Subcutaneous adipose tissue (tissue), 4 donors: ENCODE measurements around the gene SMCR8. TPM values are rescaled to one million over a fixed set of nuclear protein-coding genes. Genes with fewer than 3 reads are reported as not detected.

Experiments
- total RNA-seq, 4 donors: library from RNA; depleted of rRNA; stranded (reverse); fragments of >200 nt; gene quantifications; one replicate each; pipeline ENCODE4 v1.1.0, GENCODE V29; 2016
- TF ChIP-seq, protein P1 (sequence below): fragments of 450-650 bp; IDR thresholded peaks from one replicate; pipeline ENCODE4 v1.5.1; 2016; ENCODE audit warnings: low read depth, mild to moderate bottlenecking, control low read depth, antibody characterized with exemption, moderate library complexity

The SMCR8 gene
- total RNA-seq, 4 donors from 2014 or later, result 12.7 to 18.2 (median 16.3) TPM

DNA sequence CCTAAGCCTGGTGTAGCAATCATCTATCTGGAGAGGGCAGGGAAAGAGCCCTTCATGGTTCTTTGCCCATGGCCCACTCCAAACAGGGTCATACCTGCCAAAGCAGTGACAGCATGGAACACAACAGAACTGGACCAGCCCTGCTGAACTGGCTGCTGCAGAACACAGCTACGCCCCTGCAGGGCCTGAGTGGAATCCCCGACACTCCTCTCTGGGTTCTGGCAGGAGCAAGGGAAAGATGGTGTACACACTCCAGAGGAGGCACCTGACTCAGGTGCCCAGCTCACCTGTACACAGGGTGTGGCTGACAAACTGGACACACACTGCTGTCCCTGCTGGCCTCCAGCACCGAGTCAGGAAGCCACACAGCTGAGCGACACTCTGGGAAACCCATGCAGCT is 34.8 kb upstream of the SMCR8 start:
- TF ChIP-seq, protein P1, sequence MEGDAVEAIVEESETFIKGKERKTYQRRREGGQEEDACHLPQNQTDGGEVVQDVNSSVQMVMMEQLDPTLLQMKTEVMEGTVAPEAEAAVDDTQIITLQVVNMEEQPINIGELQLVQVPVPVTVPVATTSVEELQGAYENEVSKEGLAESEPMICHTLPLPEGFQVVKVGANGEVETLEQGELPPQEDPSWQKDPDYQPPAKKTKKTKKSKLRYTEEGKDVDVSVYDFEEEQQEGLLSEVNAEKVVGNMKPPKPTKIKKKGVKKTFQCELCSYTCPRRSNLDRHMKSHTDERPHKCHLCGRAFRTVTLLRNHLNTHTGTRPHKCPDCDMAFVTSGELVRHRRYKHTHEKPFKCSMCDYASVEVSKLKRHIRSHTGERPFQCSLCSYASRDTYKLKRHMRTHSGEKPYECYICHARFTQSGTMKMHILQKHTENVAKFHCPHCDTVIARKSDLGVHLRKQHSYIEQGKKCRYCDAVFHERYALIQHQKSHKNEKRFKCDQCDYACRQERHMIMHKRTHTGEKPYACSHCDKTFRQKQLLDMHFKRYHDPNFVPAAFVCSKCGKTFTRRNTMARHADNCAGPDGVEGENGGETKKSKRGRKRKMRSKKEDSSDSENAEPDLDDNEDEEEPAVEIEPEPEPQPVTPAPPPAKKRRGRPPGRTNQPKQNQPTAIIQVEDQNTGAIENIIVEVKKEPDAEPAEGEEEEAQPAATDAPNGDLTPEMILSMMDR, result no peak

DNA sequence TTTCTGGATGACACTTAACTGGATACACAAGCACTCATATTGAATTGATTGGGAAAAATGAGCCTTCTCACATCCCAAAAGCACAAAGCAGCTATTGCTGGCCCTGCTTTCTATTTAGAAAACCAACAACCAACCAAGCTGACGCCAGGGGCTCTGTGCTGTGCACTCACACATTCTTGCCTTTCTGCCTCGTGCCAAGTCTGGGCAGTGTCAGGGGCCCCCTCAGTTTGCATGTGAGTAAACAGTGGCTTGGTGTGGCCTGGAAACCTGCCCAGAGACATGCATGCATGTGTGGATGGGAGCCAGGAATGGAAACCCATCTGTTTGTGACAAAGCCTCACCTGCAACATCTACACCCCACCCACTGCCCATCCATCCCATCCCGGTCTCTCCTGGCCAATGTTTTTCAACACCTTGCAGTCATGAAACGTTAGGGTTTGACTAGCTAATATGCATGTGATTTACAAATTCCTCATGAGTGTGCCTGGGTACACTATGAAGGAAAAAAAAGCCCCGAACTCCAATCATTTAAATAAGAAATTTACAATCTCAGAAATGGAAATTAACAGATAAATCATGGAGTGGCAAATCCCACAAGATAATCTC is 34.2 kb upstream of the SMCR8 start:
- TF ChIP-seq, protein P1, result no peak

DNA sequence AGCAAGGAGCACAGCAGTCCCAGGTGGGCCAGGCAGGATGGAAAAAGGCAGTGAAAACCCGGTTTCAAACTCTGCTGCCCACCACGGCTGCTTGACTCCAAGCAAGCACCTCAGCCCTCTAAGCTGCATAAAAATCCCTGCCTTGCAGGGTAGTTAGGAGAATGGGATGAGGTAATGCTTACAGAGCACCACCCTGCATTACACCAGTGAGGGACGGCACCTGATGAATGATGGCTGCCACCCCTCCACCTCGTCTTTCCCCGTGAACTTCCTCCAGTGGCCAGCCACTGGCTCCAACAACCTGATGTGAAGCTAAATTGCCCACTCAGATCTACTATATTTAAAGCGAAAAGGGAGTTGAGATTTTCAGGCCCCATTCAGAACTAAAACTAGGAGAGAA is 33.3 kb upstream of the SMCR8 start:
- TF ChIP-seq, protein P1, result no peak

DNA sequence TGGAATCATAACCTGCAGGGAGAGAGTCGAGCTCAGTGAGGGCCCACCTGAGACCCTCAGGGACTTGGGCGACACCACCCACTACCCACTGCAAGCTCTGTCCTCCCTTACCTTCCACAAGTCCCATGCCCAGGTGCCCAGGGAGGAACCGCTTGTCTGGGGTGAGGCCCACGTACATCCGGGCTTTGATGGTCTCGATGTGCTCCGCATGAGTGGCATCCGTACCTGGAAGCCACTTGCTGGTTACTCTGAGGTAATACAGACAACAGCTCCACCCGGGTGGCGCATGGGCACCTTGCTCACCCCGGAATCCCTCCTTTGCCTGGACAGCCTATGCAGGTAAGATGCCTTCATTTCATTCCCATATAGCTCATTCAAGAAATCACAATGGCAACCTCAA is 29.8 kb upstream of the SMCR8 start:
- TF ChIP-seq, protein P1, result no peak

DNA sequence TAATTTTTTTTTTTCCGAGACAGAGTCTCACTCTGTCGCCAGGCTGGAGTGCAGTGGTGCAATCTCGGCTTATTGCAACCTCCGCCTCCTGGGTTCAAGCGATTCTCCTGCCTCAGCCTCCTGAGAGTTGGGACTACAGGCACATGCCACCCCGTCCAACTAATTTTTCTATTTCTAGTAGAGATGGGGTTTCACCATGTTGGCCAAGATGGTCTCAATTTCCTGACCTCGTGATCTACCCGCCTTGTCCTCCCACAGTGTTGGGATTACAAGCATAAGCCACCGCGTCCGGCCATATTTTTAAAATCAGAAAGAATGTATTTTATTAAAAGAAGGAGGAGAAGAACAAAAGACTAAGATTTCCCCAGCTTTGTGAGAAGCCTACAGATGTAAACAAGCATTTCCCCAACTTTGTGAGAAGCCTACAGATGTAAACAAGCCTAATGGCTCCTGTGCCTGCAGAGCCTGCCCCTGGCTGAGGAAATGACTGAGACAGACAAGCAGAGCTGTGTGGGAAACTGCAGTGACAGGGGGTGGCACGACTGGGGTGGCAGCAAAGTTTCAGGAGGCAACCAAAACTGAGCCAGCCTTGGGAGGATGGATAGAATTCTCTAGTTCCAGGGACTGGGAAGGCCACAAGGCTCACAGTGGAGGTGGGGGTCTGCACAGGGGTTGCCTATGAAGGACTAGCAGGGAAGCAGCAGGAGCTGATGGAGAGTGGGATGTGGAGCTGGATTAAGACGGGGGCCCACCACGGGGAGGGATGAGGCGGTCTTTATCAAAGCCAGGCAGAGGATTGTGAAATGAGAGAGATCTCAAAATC is 23.2 kb upstream of the SMCR8 start:
- TF ChIP-seq, protein P1, result no peak

DNA sequence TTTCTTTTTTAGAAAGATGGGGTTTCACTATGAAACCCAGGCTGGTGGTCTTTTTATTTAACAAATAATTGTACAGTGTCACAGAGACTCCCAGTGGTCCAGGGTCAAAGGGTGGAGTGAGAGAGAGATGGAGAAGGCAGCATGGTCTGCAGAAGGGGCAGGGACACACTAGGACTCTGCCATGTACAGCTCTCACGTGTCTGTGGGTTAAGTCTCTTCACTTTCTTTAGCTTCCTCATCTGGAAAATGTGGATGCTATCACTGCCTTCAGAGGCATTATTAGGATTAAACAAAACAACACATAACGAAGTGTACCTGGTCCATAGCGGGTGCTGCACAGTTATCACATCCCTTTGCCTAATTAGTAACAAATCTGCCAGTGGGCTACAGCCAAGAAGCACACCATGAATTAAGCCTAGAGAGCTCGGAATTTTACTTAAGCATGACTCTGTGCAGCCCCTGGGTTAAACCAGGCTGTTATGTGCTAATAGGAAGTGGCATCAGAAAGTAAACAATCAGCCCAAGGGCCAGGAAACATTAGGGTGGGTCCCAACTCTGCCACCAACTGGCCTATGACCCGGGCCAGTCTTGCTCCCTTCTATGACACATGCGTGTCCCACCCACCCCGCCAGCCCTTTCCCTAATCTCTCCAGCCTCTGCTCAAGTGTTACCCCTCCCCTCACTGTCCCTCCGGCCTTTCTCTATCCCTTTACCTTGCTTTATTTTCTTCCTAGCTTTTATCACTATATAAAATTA is 14.2 kb upstream of the SMCR8 start:
- TF ChIP-seq, protein P1, result no peak

DNA sequence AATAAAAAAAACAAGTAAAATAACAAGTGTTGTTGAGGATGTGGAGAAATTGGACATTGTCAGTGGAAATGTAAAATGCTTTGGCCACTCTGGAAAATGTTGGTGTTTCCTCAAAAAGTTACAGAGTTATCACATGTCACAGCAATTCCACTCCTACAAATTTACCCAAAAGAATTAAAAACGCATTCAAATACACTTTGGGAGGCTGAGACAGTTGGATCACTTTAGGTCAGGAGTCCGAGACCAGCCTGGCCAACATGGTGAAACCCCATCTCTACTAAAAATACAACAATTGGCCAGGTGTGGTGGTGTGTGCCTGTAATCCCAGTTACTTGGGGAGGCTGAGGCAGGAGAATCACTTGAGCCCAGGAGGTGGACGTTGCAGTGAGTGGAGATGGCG is 5.9 kb upstream of the SMCR8 start:
- TF ChIP-seq, protein P1, result no peak
